Astrocyte of the spinal cord (primary cell): Measurements from ENCODE around the gene BTN3A1.
"Not testable (repeated sequence)": the region's sequence is repeated elsewhere in the genome, so short reads cannot be mapped to it uniquely, and the experiment has no call there.

Source experiments
- DNase-seq: peaks from one replicate; pipeline ENCODE4 v3.0.0; 2011; ENCODE audit warnings: low read depth, low spot score
- H3K4me3 ChIP-seq: 2 replicates; pipeline ENCODE4 v1.5.1; 2011; ENCODE audit warnings: low read depth, mild to moderate bottlenecking, low read length, moderate library complexity
- CTCF ChIP-seq: IDR thresholded peaks from 2 replicates; pipeline ENCODE4 v1.5.1; 2012; ENCODE audit warnings: low read depth, mild to moderate bottlenecking, low read length, inconsistent platforms
- in situ Hi-C: cut with HindIII; loops from 2 replicates; pipeline ENCODE4 v1.10.0; 2017; ENCODE audit warnings: low sequenced_read_pairs

The BTN3A1 gene

GRCh38 chr6:26366504-26366903 lies 35.6 kb upstream of the BTN3A1 start:
- in situ Hi-C loops: no loop called here
- TF ChIP-seq CTCF: no peak
- no peak overlapping the region for H3K4me3 ChIP-seq
- no peak for DNase-seq

GRCh38 chr6:26367114-26367513 lies 35.0 kb upstream of the BTN3A1 start:
- no peak for DNase-seq
- no peak overlapping the region for H3K4me3 ChIP-seq
- in situ Hi-C loops: no loop called here

GRCh38 chr6:26371813-26372212 lies 30.3 kb upstream of the BTN3A1 start:
- in situ Hi-C loops, H3K4me3 ChIP-seq, DNase-seq: not testable (repeated sequence)

More at GRCh38 chr6:26367114-26367513, 35.0 kb upstream of the BTN3A1 start:
- TF ChIP-seq CTCF: no peak

- TF ChIP-seq CTCF: no peak
- in situ Hi-C loops: no loop called here
Measured at GRCh38 chr6:26372308-26373144, 29.5 kb upstream of the BTN3A1 start.

GRCh38 chr6:26375270-26375669 lies 26.8 kb upstream of the BTN3A1 start:
- in situ Hi-C loops: no loop called here
- no peak for TF ChIP-seq CTCF
- no peak overlapping the region for H3K4me3 ChIP-seq
- no peak for DNase-seq

More at GRCh38 chr6:26372308-26373144, 29.5 kb upstream of the BTN3A1 start:
- no peak overlapping the region for H3K4me3 ChIP-seq
- no peak for DNase-seq

GRCh38 chr6:26377719-26378118 lies 24.4 kb upstream of the BTN3A1 start:
- DNase-seq: no peak
- TF ChIP-seq CTCF: no peak
- in situ Hi-C loops: no loop called here

GRCh38 chr6:26378143-26378542 lies 23.9 kb upstream of the BTN3A1 start:
- DNase-seq, H3K4me3 ChIP-seq, in situ Hi-C loops: not testable (repeated sequence)

More at GRCh38 chr6:26377719-26378118, 24.4 kb upstream of the BTN3A1 start:
- no peak overlapping the region for H3K4me3 ChIP-seq
